Psoas muscle (tissue), 8 donors: ENCODE measurements around the gene TUBA4B. TPM values are rescaled to one million over a fixed set of nuclear protein-coding genes. Genes with fewer than 3 reads are reported as not detected.

Experiments used
- ATAC-seq, 4 donors: fragments of 200-7000 bp; cut with Tn5 transposase; one replicate each; pipeline ENCODE4 v1.9.1; 2020; ENCODE audit warnings: moderate library complexity in 3 of 4, mild to moderate bottlenecking in 2 of 4
- DNase-seq, 2 donors: peaks; one replicate each; pipeline ENCODE4 v3.0.0-alpha.2; 2020
- H3K27ac ChIP-seq: fragments of 200-600 bp; one replicate; pipeline ENCODE4 v1.8.0; 2022
- H3K27me3 ChIP-seq, 3 donors: fragments of 200-600 bp in 1 of 3; one replicate each; pipeline versions ENCODE4 v1.6.1 to v1.8.0; 2013 to 2022; ENCODE audit warnings: low read length in 2 of 3, mild to moderate bottlenecking in 2 of 3, moderate library complexity in 1 of 3; ENCODE audit not compliant: insufficient read depth in 3 of 3
- H3K36me3 ChIP-seq, 2 donors: fragments of 200-600 bp in 1 of 2; one replicate each; pipeline versions ENCODE4 v1.6.1 to v1.8.0; 2013 to 2022; ENCODE audit warnings: low read depth in 1 of 2, mild to moderate bottlenecking in 1 of 2, moderate library complexity in 1 of 2; ENCODE audit not compliant: insufficient read depth in 1 of 2
- H3K4me1 ChIP-seq: fragments of 200-600 bp; one replicate; pipeline ENCODE4 v1.8.0; 2022
- H3K4me3 ChIP-seq: fragments of 200-600 bp; one replicate; pipeline ENCODE4 v1.8.0; 2022; ENCODE audit warnings: mild to moderate bottlenecking
- H3K9me3 ChIP-seq: fragments of 200-600 bp; one replicate; pipeline ENCODE4 v1.8.0; 2022
- CTCF ChIP-seq: fragments of 200-600 bp; IDR thresholded peaks from one replicate; pipeline ENCODE4 v1.8.0; 2022; ENCODE audit warnings: antibody characterized with exemption
- WGBS, 3 donors: extraction: QIAGEN DNeasy Blood & Tissue Kit; methylation state at CpG; one replicate each; pipeline versions ENCODE4 v1.1.6 to v1.1.7; 2013; 5-methylcytosine and 5-hydroxymethylcytosine counted together
- intact Hi-C, 2 donors: fragments of 100-400 bp; cut with DNase I; formaldehyde crosslinking; loops; one replicate each; pipeline versions ENCODE4 v1.11.0 to v1.14.2; 2022
- polyA plus RNA-seq, 3 donors: library from polyadenylated mRNA; stranded (reverse); fragments of 200-250 nt; gene quantifications; one replicate each; pipeline ENCODE4 v1.2.3, GENCODE V29; 2013
- total RNA-seq, 4 donors: library from RNA; stranded (reverse); fragmentation: NEBNext Ultra II Directional in 2 of 4; extraction: Animal tissue kit (Norgen Biotek cat#: 25700) in 2 of 4; gene quantifications; one replicate each; pipeline versions ENCODE4 v1.2.1 to v1.2.4, GENCODE V29; 2021 to 2023
- donor health status: healthy with polysubstance abuse.
- donor health status: DM: no; HTN: no; CAD: no; lungs with moderate emphysema.
- donor health status: Bipolar disorder and iron deficiency.
- donor health status: healthy.
- donor health status: DM: yes; HTN: yes; CAD: no.
- donor health status: DM: no; HTN: no; CAD: no.
- donor health status: DM: no; HTN: no; CAD: no.
- donor health status: DM: yes; HTN: yes; CAD: no.

TUBA4B gene
- total and polyA plus RNA-seq, 7 donors = 0.06 TPM; not detected in 6

- H3K36me3 ChIP-seq = peaks cover 0 to 20% of the 10 kb centered on the region in 2 donors
- intact Hi-C loops = loop anchor here in 1 of 2 donors (10.0 kb wide), 1 partner anchor 45 kb away; the partner anchor contains the start of genes GLB1L and STK16
- DNase-seq (peak; percentile 74 to 80), ATAC-seq (peak in 3 of 4 donors; percentile 17 to 24 (median 23))
- 31 to 35% (median 33%) methylated on average over 16 of the region's 16 CpGs for WGBS, 3 donors
- TF ChIP-seq CTCF = no peak
- H3K27ac ChIP-seq = peak overlapping the region; percentile 5
- no peaks in the 10 kb centered on the region for H3K4me1 ChIP-seq
- H3K9me3 ChIP-seq = no peaks in the 10 kb centered on the region
- no peak overlapping the region for H3K4me3 ChIP-seq
- H3K27me3 ChIP-seq = no peaks in the 10 kb centered on the region
These were observed 36.7 kb downstream of the TUBA4B start for GRCh38 chr2:219289537-219290361.

GRCh38 chr2:219290381-219291171, 37.5 kb downstream of the TUBA4B start:
- intact Hi-C loops = loop anchor here in 1 of 2 donors (10.0 kb wide), 1 partner anchor 46 kb away; the partner anchor contains the start of genes GLB1L and STK16
- TF ChIP-seq CTCF = no peak
- Histone ChIP-seq H3K27ac (no peak overlapping the region), H3K4me3 (no peak overlapping the region), H3K4me1 (peaks cover 4% of the 10 kb centered on the region), H3K27me3 (no peaks in the 10 kb centered on the region), H3K36me3 (peaks cover 0 to 11% of the 10 kb centered on the region in 2 donors), H3K9me3 (no peaks in the 10 kb centered on the region)
- ATAC-seq = no peak
- peak in 1 of 2 donors; percentile 46 for DNase-seq
- 83 to 84% (median 83%) methylated on average over 16 of the region's 16 CpGs for WGBS, 3 donors

- intact Hi-C loops = loop anchor here in 1 of 2 donors (10.0 kb wide), 1 partner anchor 47 kb away; the partner anchor contains the start of genes GLB1L and STK16
- no peaks in the 10 kb centered on the region for H3K9me3 ChIP-seq
- no peak for ATAC-seq
- H3K27me3 ChIP-seq = no peaks in the 10 kb centered on the region
- 78 to 86% (median 84%) methylated on average over 6 to 7 of the region's 7 CpGs for WGBS, 3 donors
- peaks cover 4% of the 10 kb centered on the region for H3K4me1 ChIP-seq
- TF ChIP-seq CTCF = no peak
- H3K36me3 ChIP-seq = peaks cover 0 to 6% of the 10 kb centered on the region in 2 donors
- no peak overlapping the region for H3K27ac ChIP-seq
- no peak overlapping the region for H3K4me3 ChIP-seq
- DNase-seq = no peak
These were observed 38.4 kb downstream of the TUBA4B start for GRCh38 chr2:219291394-219291793.

- Histone ChIP-seq H3K9me3 (no peaks in the 10 kb centered on the region), H3K4me1 (peaks cover 4% of the 10 kb centered on the region), H3K27me3 (no peaks in the 10 kb centered on the region), H3K4me3 (no peak overlapping the region), H3K27ac (no peak overlapping the region), H3K36me3 (no peaks in the 10 kb centered on the region)
- no peak for ATAC-seq
- intact Hi-C loops = loop anchor here in 1 of 2 donors (10.0 kb wide), 1 partner anchor 47 kb away; the partner anchor contains the start of genes GLB1L and STK16
- WGBS, 3 donors = 67 to 71% (median 68%) methylated on average over 4 of the region's 4 CpGs
- no peak for DNase-seq
- no peak for TF ChIP-seq CTCF
These were observed 39.0 kb downstream of the TUBA4B start for GRCh38 chr2:219291910-219292490.
